ENCODE results near the gene CCDC102B.

GRCh38 chr18:68757126-68757525 lies 40.8 kb upstream of the CCDC102B start:
- TF ChIP-seq CTCF (IDR thresholded peaks at IDR 0.05) (no peak), POLR2A (IDR thresholded peaks at IDR 0.05) (no peak)
